ENCODE results near the gene HIVEP3.
"Not testable (repeated sequence)": the region's sequence is repeated elsewhere in the genome, so short reads cannot be mapped to it uniquely, and the experiment has no call there.

HIVEP3 gene

DNA sequence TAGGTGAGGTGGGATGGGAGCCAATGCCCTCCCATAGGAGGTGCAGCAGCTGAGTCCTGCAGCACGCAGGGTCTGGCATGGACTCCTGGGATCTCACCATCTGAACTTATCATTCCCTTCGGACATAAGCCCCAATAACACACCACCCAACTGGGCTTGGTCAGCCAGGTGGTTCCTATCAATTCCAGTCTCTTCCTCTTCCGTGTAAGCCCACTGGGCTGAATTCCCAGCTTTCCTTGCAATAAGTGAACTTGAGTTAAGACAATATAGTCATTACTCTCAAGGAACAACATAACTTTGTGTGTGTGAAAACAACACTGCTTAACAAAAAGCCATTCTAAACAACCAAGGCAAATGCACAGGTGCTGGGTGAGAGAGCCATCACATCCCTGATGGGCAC, 347.7 kb downstream of the HIVEP3 start:
- no peak for DNase-seq

DNA sequence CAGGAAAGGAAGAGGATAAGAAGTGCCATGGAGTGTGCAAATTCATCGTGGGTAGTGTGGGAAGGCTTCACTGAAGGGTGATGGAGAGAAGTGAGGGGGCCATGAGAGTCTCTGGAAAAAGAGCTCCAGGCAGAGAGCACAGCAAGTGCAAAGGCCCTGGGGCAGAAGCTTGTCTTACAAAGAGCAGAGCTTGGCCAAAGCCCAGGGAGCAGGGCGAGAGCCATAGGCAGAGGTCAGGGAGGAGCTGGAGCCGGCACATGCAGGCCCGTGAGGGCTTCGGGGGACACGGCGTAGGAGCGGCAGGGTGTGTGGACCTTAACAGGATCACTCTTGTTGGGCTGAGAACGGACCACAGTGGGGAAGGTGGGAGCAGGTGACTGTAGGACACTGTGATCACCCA, 350.5 kb downstream of the HIVEP3 start:
- no peak for DNase-seq

DNA sequence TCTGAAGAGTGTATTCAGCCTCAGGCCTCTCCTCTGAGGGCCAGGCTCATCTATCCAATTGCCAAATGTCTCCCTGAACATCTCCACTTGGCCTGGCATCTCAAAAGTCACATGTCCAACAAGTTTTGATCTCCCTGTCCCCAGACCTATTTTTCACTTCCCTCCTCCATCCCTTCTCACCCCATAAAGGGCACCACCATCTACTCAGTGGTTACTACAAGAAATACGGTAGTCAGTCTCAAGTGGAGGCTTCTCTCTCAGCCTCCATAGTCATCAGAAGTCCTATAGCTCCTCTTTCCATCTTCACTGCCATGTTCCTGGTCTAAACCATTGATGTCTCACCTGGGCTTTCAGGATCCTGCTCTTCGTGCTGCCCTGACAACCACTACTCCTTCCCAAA, 351.8 kb downstream of the HIVEP3 start:
- no peak for DNase-seq

DNA sequence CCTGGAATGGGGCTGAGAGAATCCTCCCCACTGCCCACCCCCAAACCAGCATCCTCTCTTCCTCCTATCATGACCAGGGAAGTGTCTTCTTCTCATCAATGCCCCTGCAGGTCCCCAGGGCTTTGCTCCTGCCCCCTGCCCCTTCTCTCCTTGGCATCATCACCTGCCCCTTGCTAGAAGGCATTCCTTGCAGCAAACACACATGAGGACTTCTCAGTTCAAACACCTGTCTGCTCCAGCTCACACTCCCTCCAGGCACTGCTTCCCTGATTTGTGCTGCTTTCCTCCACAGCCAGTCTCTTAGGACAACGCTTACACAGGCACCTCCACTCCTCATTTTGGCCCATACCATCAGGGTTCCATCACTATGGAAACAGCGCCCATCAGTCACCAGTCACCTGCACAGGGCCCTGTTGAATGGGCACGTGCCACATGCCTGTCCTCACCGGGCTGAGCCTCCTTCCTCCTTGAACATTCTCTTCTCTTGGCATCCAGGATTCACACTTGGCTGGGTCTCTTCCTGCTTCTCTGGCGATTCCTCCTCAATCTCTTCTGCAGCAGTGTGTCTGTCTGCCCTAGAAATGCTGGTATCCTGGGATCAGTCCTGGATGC, 352.3 kb downstream of the HIVEP3 start:
- DNase-seq: no peak

DNA sequence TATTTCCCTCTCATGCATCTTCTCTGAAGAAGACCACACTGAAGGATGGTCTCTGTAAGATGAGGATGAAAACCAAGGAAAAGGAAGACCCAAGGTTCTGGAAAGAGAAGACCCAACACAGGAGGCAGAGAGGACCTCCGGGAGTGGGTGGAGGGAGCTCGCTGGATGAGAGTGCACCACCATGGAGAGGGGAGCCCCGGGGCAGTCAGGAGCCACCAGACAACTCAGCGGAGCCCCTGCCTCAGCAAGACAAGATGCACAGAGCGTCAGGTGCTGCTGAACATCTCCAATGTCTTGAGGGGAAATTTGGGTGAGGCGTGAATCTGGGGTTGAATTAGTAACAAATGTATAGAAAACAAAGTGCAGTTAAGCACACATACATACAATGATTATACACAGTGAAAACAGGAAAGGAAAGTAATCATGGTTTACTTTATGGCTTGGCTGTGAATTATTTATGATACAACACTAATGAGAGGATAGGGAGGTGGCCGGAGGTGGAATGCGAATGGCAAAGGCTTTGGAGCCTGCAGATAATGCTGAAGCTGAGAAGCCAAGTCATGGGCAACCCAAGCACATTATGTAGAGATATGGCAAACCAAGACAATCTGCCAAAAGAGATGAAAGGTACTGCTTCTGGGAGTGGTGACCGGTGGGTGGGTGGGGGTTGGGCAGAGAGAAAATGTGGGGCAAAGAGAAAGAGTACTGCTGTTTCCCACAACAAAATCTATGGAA, 353.8 kb downstream of the HIVEP3 start:
- no peak for DNase-seq

DNA sequence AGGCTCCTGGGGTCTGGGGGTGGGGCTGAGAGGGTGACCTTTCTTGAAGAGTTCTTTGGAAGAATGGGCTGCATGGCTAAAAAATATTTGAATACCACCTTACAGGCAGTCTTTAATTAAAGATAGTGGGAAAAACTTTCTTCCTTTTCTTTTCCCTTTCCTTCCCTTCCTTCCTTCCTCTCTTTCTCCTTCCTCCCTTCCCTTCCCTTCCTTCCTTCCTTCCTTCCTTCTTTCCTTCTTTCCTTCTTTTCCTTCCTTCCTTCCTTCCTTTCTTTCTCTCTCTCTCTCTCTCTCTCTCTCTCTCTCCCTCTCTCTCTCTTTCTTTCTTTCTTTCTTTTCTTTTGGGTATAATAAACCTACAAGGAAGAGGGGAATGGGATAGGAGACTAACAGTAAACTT, 356.4 kb downstream of the HIVEP3 start:
- DNase-seq: no peak

DNA sequence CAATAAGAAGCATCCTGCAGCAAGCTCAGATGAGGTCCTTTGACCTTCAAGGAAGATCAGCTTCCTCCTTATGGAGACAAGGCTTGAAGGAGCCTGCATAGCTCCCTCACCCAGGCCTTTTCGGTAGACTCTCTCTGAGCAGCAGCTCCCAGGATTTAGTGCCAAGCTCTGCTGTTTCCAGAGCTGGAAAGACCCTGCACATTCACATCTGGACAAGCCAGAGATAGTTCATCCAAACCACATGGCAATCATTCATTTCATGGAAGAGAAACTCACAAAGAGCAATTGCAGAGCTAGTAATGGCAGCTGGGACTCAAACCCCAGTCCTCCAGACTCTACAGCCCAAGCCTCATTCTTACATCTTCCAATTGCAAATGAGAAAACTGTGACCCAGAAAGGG, 357.8 kb downstream of the HIVEP3 start:
- DNase-seq: no peak

DNA sequence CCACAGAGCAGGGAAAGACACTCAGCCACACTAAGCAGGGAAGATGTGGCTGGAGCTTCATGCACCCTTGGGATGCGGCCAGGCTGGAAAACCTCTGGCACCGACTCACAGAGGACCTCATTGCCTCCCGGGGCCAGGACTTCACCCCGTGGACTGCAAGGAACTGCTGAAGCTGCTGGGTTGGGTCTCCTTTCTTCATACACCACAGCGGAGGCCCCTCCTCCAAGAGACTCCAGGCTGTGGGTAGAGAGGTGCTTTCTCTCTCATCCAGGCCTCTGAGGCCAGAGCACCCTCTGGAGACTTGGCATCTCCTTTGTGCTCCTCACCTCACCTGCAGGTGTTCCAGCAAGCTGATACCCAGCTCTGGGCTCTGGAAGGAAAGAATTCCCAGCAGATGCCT, 358.2 kb downstream of the HIVEP3 start:
- no peak for DNase-seq

DNA sequence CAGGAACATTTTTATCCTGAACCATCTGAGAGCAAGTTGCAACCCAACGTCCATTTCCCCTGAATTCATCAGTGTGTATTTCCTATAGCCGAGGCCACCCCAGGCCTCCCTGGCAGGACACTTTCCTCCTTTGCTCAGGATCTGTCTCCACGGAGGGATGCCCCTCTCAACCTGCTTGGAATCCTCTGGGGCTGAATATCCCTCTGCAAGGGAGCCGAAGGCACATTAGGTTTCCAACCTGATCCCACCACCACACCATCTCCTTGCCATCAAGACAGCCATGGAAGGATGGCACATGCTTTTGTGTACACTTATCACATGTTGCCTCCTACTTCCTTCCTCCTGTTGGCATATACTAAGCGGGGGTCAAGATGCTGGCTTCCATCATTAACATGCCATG, 359.4 kb downstream of the HIVEP3 start:
- no peak for DNase-seq

DNA sequence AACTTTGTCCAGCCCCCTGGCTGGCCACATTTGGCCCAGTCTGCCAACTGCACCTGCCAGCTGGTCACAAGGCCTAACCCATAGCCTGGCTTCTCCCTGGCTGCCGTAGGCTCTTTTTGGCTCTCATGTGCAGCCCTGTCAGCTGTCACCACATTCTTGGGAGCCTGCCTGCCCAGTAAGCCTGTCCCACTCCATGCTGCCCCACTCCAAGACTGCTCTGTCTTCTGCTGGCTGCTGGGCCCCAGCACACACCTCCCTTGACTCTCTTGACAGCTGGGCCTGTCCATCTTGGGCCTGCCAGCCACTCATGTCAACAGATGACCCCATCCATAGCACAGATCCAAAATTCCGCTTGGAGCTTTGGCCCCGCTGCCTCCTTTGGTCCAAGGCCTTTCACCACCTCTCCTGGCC, 360.0 kb downstream of the HIVEP3 start:
- DNase-seq: no peak

DNA sequence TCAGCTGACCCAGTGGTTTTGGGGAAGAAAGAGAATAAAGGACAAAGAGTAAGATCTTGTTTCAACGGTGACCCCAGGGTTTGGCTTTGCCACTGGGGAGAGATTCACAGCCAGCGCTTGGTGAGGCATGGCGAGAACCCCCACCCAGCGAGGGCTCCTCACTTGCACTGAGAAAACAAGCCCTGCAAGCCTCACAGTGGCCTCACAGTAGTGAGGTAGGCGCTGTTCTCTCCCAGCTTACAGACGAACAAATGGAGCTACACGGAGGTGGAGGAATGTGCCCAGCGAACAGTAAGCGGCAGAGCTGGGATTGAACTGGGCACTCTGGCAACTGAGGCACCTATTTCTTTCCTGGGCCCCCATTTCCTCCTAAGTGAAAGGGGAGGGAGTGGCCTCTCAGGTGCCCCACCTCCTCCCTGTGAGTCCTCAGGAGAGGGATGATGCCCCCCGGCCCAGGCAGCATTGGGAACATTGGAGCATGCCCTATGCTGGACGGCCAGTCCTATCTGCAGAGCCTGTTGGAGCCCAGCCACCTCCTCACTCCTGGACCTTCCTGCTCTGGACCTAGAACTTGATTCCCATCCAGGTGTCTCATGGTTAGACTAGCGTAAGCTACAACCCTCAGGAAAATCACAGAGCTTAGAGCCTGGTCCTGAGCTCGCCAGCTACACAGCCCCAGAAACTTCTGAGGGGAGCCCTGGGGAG, 360.8 kb downstream of the HIVEP3 start:
- DNase-seq: no peak

DNA sequence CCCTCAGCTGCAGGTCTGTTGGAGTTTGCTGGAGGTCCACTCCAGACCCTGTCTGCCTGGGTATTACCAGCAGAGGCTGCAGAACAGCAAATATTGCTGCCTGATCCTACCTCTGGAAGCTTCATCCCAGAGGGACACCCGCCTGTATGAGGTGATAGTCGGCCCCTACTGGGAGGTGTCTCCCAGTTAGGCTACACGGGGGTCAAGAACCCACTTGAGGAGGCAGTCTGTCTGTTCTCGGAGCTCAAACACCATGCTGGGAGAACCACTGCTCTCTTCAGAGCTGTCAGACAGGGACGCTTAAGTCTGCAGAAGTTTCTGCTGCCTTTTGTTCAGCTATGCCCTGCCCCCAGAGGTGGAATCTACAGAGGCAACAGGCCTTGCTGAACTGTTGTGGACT, 364.0 kb downstream of the HIVEP3 start:
- not testable (repeated sequence) for DNase-seq

DNA sequence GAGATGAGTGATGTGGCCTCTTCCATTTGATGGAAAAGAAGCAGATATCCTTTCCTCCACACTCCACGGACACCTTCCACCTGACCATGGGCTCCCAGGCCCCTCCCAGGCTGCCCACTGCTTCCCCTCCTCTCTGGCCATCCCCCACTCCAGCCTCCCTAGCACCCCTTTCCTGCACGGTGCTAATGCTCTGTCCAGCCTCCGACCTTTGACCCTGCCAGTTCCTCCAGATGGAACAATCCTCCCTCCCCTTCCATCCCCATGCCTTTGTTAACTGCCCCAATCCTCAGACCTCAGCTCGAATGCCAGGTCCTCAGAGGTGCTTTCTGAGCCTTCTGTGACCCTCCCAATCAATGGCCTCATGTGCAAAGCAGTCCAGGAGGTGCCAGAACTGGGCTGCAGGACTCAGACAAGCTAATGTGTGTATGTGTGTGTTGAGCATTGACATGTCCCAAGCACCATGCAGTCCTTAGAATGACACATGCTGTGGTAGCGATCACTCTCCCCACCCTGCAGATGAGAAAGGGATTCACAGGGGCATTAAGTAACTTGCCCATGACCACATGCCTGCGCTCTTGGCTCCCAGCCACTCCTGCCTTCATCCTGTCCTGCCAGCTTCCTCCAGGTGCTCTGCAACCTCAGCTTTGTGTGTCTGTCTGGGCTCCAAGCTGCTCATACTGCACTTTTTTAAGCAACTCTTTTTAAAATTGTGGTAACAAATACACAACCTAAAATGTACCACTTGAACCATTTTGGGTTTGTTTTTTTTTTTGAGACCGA, 370.8 kb downstream of the HIVEP3 start:
- DNase-seq: no peak

DNA sequence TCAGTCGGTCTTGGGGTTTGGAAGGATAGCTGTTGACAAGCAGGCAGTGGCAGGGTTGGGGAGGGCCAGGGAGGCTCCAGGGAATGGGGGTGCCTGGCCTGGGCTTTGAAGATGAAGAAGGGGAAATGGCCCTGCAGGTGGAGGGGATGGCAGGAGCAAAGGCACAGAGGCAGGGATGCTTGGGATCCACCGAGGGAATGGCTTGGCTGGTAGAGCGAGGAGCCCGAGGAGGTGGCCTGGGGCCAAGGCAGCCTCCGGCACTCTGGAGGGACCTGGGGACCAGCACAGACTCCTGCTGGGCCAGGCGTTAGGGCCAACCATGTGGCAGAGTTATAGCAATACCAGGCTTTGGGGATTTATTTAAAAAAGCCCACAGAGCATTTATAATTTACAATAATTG, 371.4 kb downstream of the HIVEP3 start:
- no peak for DNase-seq

DNA sequence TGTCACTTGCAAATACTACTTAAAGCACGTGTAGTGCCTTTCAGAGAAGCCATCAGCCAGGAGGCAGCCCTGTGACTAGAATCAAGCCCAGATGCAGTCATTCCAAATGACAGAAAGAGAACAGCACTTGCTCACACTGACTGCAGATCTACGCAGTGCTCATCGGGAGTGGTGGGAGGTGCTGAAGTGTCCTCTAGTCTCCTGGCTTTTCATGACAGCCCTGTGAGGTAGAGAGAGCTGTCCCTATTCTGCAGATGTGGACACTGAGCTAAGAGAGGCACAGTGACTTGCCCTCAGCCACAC, 371.9 kb downstream of the HIVEP3 start:
- DNase-seq: no peak

DNA sequence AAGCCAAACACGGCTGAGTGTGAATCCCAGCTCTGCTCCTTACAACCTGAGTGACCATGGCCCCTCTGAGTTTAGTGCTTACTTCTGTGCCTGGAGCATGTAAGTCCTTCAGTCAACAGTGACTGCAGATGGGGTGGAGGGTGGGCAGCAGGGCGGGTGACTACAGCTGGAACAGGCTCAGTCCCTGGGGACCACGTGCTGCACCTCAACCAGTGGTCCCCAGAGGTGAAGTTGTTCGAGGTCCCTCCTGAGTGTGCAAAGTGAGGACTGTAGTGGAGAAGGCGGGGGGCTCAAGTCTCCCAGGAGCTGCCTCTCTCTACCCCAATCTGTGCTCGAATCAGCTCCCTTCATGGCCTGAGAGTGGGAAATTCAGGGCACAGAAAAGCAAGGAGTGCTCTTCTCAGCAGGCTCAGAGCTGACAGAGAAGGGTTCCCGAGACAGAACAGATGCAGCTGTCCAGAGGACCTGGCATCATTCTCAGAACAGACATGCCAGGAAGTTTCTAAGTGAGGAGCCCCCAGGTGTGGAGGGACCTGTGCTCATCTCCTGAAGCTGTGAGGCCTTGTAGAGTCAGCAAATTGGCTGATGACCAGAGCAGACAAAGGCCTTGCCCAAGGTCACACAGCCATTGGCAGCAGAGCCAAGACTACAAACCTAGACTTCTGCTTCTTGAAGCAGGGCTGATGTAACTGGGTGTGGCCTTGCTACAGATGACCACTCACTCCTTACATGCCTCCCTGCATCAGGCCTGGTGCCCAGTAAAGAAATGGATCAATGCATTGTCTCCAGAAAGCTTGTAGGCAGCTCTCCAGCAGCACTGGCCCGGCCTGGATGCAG, 372.5 kb downstream of the HIVEP3 start:
- DNase-seq: no peak

DNA sequence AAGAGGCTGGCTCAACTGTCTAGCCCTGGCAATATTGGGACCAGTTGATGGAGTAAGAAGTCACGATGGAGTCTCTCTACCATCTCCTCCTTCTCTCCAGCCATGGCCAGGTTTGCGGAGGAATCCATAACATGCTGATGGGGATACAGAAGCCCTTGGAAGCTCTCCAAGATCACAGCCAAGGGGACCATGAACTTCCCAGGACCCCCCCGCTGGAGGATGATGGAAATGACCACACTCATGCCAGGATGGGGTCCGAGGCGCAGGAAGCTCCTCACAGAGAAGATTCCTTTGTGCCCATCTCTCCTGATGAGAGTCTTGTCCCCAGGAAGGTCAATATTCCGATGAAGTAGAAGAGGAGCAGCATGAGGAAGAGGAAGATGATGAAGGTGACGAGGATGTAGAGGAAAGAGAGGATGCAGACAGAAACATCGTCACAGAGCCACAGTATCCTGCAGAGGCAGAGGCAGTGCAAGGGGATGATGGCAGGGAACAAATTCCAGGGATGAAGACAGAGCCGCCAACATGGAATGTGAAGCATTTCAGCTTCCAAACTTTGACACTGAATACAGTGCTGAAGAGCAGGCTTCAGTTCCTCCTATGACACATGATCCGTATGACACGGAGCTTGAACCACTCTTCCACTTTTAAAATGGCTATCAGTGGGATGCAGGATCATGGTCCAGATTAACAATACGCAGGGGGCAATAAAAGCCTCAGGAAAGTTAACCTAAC, 376.4 kb downstream of the HIVEP3 start:
- no peak for DNase-seq

DNA sequence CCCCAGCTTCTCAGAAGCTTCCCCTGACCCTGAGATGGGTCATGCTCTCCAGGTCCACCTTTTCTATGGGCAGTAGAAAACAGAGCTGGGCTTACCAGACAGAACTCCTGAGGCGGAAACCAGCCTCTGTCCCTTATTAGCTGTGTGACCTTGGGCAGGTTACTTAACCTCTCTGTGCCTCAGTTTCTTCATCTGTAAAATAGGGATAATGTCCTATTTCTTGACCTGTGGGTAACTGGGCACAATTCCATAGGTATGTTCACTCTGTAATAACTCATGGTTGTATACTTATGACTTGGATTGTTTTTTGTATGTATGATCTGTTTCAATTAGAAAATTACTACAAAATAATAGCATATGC, 377.1 kb downstream of the HIVEP3 start:
- no peak for DNase-seq

DNA sequence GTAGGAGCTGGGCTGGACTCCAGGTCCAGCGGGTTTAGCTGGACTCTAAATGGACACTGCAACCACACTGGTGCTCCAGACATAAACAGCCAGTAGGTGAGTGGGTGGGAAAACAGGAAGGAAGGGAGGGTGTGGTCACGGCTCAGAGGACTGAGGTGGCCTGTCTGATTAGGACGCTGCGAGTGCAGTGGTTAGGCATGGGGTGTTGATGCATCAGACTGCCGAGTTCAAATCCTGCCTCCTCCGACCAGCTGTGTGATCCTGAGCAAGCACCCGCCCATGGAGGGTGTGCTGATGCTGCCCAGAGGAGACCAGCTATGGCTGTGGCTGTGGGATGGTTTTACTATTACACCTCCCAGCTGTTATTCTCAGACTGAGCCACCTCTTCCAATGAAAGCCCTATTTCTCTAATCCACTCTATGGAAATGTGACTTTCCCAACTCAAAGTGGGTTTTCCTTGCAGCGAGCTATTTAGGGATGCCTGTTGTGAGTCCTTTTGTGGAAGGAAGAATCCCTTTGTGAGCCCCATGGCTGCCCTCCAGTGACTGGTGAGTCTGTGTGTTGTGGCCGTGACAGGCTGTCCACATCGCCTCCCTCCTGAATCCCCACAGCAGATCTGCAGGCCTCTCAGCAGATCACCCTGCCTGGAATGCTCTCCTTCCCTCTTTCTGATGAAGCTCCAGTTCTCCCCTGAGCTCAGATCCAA, 377.7 kb downstream of the HIVEP3 start:
- no peak for DNase-seq

DNA sequence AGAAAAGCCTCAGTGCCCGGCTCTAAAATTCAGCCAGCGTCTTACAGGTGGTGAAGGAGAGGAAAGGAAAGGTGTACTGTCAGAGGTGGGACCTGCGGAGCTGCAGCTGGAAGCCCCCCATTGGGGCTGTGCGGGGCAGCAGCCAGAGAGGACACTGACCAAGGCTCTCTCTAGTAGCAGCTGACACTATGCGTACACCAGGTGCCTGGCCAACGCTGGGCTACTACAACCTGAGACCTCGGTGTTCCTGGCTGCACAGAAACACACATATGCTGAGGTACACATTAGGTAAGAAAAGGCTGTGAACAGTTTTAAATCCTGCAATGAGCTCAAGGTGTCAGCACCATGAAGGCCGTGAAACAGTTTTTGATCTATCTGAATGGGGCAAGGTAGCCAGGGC, 378.7 kb downstream of the HIVEP3 start:
- DNase-seq: no peak

DNA sequence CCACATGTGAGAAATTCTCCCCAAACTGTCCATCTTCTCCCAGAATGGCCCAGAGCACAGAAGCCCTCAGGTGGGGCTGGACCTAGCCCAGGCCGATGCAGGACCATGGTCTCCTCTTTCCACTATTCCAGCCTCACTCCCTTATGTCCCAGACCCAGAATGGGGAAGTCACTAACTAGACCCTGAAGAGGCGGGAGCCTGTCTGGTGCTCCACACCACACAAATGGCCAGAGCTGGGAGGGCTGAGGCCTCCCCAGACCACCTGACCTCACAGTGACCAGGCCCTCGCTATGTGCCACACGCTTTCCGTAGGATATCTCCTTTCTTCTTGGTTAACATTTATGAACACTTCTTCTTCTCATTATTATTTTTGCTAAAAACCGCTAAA, 379.3 kb downstream of the HIVEP3 start:
- DNase-seq: no peak
